Neural progenitor cell (in vitro differentiated cells): Measurements from ENCODE around the gene TSBP1. TPM values are rescaled to one million over a fixed set of nuclear protein-coding genes. Genes with fewer than 3 reads are reported as not detected.
"Not testable (repeated sequence)": the region's sequence is repeated elsewhere in the genome, so short reads cannot be mapped to it uniquely, and the experiment has no call there.

ENCODE experiments used
- DNase-seq: peaks from one replicate; pipeline ENCODE4 v3.0.0-alpha.2; 2016; ENCODE audit warnings: low spot score
- H2AFZ ChIP-seq: fragments of 200-600 bp; sonication (generic); replicated peaks from 2 replicates; pipeline ENCODE4 v1.6.1; 2016; ENCODE audit warnings: antibody characterized with exemption
- H3F3A ChIP-seq: fragments of 200-600 bp; sonication (generic); 2 replicates; pipeline ENCODE4 v1.6.1; 2016; ENCODE audit warnings: antibody characterized with exemption, low read depth
- H3K27ac ChIP-seq: fragments of 200-600 bp; sonication (generic); 2 replicates; pipeline ENCODE4 v1.5.1; 2016; ENCODE audit warnings: mild to moderate bottlenecking
- H3K27me3 ChIP-seq: fragments of 200-600 bp; sonication (generic); 2 replicates; pipeline ENCODE4 v1.6.1; 2016; ENCODE audit warnings: mild to moderate bottlenecking, moderate library complexity
- H3K36me3 ChIP-seq: fragments of 200-600 bp; sonication (generic); 2 replicates; pipeline ENCODE4 v1.5.1; 2016
- H3K4me1 ChIP-seq: fragments of 200-600 bp; sonication (generic); 2 replicates; pipeline ENCODE4 v1.6.1; 2016; ENCODE audit warnings: mixed run types
- H3K4me2 ChIP-seq: fragments of 200-600 bp; sonication (generic); 2 replicates; pipeline ENCODE4 v1.6.1; 2016
- H3K4me3 ChIP-seq: fragments of 200-600 bp; sonication (generic); 2 replicates; pipeline ENCODE4 v1.5.1; 2016
- H3K79me2 ChIP-seq: fragments of 200-600 bp; sonication (generic); 2 replicates; pipeline ENCODE4 v1.6.1; 2016; ENCODE audit warnings: low read depth
- H3K9ac ChIP-seq: fragments of 200-600 bp; sonication (generic); 2 replicates; pipeline ENCODE4 v1.6.1; 2016
- H3K9me3 ChIP-seq: fragments of 200-600 bp; sonication (generic); 2 replicates; pipeline ENCODE4 v1.5.1; 2016; ENCODE audit warnings: low read depth
- H4K20me1 ChIP-seq: fragments of 200-600 bp; sonication (generic); 2 replicates; pipeline ENCODE4 v1.6.1; 2016; ENCODE audit warnings: low read depth
- H3K27ac Mint-ChIP-seq: 3 replicates; pipeline ENCODE4 v1.8.0; 2021; ENCODE audit warnings: mixed read lengths
- H3K27me3 Mint-ChIP-seq: 2 replicates; pipeline ENCODE4 v1.8.0; 2022; ENCODE audit warnings: low read depth, mild to moderate bottlenecking, inconsistent platforms, moderate library complexity, mixed read lengths; ENCODE audit not compliant: insufficient read depth
- H3K36me3 Mint-ChIP-seq: 3 replicates; pipeline ENCODE4 v1.8.0; 2021; ENCODE audit warnings: mixed read lengths
- H3K4me1 Mint-ChIP-seq: 3 replicates; pipeline ENCODE4 v1.8.0; 2021; ENCODE audit warnings: mixed read lengths
- H3K4me3 Mint-ChIP-seq: 3 replicates; pipeline ENCODE4 v1.8.0; 2021; ENCODE audit warnings: mild to moderate bottlenecking, moderate library complexity, mixed read lengths
- H3K9me3 Mint-ChIP-seq: 3 replicates; pipeline ENCODE4 v1.8.0; 2020; ENCODE audit warnings: mixed read lengths
- EZH2 ChIP-seq: fragments of 200-600 bp; sonication (generic); IDR thresholded peaks from 2 replicates; pipeline ENCODE4 v1.6.1; 2017; ENCODE audit warnings: antibody characterized with exemption, mild to moderate bottlenecking, moderate library complexity
- EZH2phosphoT487 ChIP-seq: fragments of 200-600 bp; sonication (generic); IDR thresholded peaks from 2 replicates; pipeline ENCODE4 v1.6.1; 2017; ENCODE audit warnings: antibody characterized with exemption
- total RNA-seq: library from RNA; depleted of rRNA; stranded (reverse); fragments of >200 nt; gene quantifications from 2 replicates; pipeline ENCODE4 v1.2.3, GENCODE V29; 2015; ENCODE audit warnings: low replicate concordance
- TF ChIP-seq, protein P1 (sequence below): fragments of 200-600 bp; sonication (generic); IDR thresholded peaks from 2 replicates; pipeline ENCODE4 v1.5.1; 2017; ENCODE audit warnings: antibody characterized with exemption, mild to moderate bottlenecking

TSBP1 gene
- total RNA-seq, 1 donor from 2014 or later, result not detected

DNA sequence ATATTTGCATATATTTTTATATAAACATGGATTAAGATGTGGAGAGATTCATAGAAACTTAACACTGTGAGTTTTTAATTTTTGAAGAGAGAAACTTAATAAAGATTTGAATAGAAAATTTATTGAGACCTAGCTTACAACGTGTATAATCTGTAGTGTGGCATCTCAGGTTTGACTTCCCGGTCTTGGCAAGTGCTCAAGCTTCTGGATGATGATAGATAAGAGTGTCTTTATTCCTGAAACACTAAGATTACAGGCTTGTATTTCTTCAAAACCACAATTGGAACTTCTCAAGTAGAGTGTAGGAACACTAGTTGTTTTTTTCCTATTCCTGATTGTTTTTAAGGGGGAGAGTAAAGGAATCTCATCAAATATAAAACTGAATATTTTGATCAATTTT is 83.3 kb downstream of the TSBP1 start:
- Mint-ChIP-seq H3K27ac (no peak overlapping the region), H3K4me1 (no peaks in the 10 kb centered on the region)

DNA sequence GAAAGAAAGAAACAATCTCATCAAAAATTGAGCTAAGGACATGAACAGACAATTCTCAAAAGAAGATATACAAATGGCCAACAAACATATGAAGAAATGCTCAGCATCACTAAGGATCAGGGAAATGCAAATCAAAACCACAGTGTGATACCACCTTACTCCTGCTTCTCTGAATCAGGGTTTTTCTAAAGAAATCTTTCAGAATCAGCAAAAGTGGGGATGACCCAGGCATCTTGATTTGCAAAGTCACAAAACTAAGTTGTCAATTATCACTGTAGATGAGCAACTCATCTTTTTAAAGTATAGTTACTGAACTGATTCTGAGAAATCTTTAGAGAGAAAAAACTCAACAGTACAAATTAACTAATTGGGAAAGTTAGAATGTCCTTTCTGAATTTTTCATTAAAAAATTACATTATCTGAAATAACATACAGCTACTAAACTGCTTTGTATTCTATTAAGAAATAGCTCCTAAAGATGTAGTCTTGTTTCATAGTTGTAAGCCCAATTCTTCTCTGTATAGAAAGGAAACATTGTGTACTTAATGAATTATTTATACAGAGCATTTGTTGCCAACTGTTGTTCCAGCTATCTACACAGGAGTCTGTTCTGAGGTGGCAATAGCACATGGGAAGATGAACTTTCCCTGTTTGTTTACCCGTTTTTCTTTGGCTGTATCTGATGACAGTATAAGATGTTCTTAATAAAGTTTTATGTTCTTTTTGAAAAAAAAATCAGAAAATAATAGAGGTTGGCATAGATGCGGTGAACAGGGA is 97.7 kb downstream of the TSBP1 start:
- not testable (repeated sequence) for H3K4me3 Mint-ChIP-seq, H2AFZ ChIP-seq, H3K4me3 ChIP-seq, H3K4me2 ChIP-seq, H3K27me3 Mint-ChIP-seq, H3K4me1 Mint-ChIP-seq, H3K36me3 Mint-ChIP-seq, H3K9me3 Mint-ChIP-seq, H3K36me3 ChIP-seq, H3K9me3 ChIP-seq, H3K9ac ChIP-seq, H3K27ac ChIP-seq, DNase-seq, H3F3A ChIP-seq, H4K20me1 ChIP-seq, H3K79me2 ChIP-seq, H3K27me3 ChIP-seq, H3K4me1 ChIP-seq, H3K27ac Mint-ChIP-seq

More for the DNA sequence above, 83.3 kb downstream of the TSBP1 start:
- H3K36me3 ChIP-seq, result no peaks in the 10 kb centered on the region
- H3K27me3 ChIP-seq, result no peaks in the 10 kb centered on the region
- no peak overlapping the region for H3K4me3 ChIP-seq
- no peaks in the 10 kb centered on the region for H4K20me1 ChIP-seq
- H3K27me3 Mint-ChIP-seq, result peaks cover 3% of the 10 kb centered on the region
- no peaks in the 10 kb centered on the region for H3K4me1 ChIP-seq
- no peaks in the 10 kb centered on the region for H3K79me2 ChIP-seq
- TF ChIP-seq EZH2phosphoT487 (no peak), EZH2 (no peak)
- TF ChIP-seq, protein P1, sequence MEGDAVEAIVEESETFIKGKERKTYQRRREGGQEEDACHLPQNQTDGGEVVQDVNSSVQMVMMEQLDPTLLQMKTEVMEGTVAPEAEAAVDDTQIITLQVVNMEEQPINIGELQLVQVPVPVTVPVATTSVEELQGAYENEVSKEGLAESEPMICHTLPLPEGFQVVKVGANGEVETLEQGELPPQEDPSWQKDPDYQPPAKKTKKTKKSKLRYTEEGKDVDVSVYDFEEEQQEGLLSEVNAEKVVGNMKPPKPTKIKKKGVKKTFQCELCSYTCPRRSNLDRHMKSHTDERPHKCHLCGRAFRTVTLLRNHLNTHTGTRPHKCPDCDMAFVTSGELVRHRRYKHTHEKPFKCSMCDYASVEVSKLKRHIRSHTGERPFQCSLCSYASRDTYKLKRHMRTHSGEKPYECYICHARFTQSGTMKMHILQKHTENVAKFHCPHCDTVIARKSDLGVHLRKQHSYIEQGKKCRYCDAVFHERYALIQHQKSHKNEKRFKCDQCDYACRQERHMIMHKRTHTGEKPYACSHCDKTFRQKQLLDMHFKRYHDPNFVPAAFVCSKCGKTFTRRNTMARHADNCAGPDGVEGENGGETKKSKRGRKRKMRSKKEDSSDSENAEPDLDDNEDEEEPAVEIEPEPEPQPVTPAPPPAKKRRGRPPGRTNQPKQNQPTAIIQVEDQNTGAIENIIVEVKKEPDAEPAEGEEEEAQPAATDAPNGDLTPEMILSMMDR, result no peak
- H3K27ac ChIP-seq, result no peak overlapping the region
- H3K9me3 ChIP-seq, result no peaks in the 10 kb centered on the region
- no peak overlapping the region for H3K4me2 ChIP-seq
- H2AFZ ChIP-seq, result no peak overlapping the region
- no peaks in the 10 kb centered on the region for H3F3A ChIP-seq
- DNase-seq, result no peak
- H3K36me3 Mint-ChIP-seq, result no peaks in the 10 kb centered on the region
- H3K9ac ChIP-seq, result no peak overlapping the region
- no peak overlapping the region for H3K4me3 Mint-ChIP-seq
- H3K9me3 Mint-ChIP-seq, result no peaks in the 10 kb centered on the region

- no peaks in the 10 kb centered on the region for H4K20me1 ChIP-seq
- H3K36me3 Mint-ChIP-seq, result no peaks in the 10 kb centered on the region
- no peak for DNase-seq
- H3F3A ChIP-seq, result no peaks in the 10 kb centered on the region
- H3K4me1 Mint-ChIP-seq, result no peaks in the 10 kb centered on the region
- no peak overlapping the region for H3K27ac ChIP-seq
- no peaks in the 10 kb centered on the region for H3K36me3 ChIP-seq
- no peak overlapping the region for H2AFZ ChIP-seq
- H3K4me2 ChIP-seq, result no peak overlapping the region
- TF ChIP-seq, protein P1, result no peak
- no peak for TF ChIP-seq EZH2
- no peak for TF ChIP-seq EZH2phosphoT487
- no peak overlapping the region for H3K4me3 Mint-ChIP-seq
- H3K4me3 ChIP-seq, result no peak overlapping the region
- no peaks in the 10 kb centered on the region for H3K4me1 ChIP-seq
- no peaks in the 10 kb centered on the region for H3K9me3 ChIP-seq
- no peak overlapping the region for H3K9ac ChIP-seq
- no peak overlapping the region for H3K27ac Mint-ChIP-seq
- no peaks in the 10 kb centered on the region for H3K79me2 ChIP-seq
- no peaks in the 10 kb centered on the region for H3K27me3 Mint-ChIP-seq
- no peaks in the 10 kb centered on the region for H3K27me3 ChIP-seq
- peaks cover 2% of the 10 kb centered on the region for H3K9me3 Mint-ChIP-seq
Observed at GRCh38 chr6:32271429-32271828, 100.3 kb downstream of the TSBP1 start.

GRCh38 chr6:32268459-32268858 is 103.2 kb downstream of the TSBP1 start:
- H3F3A ChIP-seq, H3K36me3 Mint-ChIP-seq, H3K27me3 Mint-ChIP-seq, H3K4me1 ChIP-seq, H2AFZ ChIP-seq, H3K4me3 ChIP-seq, H3K79me2 ChIP-seq, H3K4me1 Mint-ChIP-seq, H3K9me3 ChIP-seq, H3K27ac ChIP-seq, H4K20me1 ChIP-seq, H3K27me3 ChIP-seq, H3K36me3 ChIP-seq, H3K9ac ChIP-seq, DNase-seq, H3K27ac Mint-ChIP-seq, H3K9me3 Mint-ChIP-seq, H3K4me3 Mint-ChIP-seq, H3K4me2 ChIP-seq: not testable (repeated sequence)
